HepG2 (cell line): ENCODE data around the gene MEGF6. TPM values are rescaled to one million over a fixed set of nuclear protein-coding genes. Genes with fewer than 3 reads are reported as not detected.

Experiments used
- ATRX ChIP-seq: sonication (generic); formaldehyde crosslinking; IDR thresholded peaks from 2 replicates; pipeline ENCODE4 v1.4.0; 2020; ENCODE audit warnings: missing genetic modification reagents, borderline replicate concordance
- ESRRA ChIP-seq: sonication (generic); formaldehyde crosslinking; IDR thresholded peaks from 2 replicates; pipeline ENCODE4 v1.5.1; 2020; ENCODE audit warnings: mild to moderate bottlenecking, low read depth, missing genetic modification reagents
- EZH2 ChIP-seq: conservative IDR thresholded peaks from 2 replicates; pipeline ENCODE4 v1.6.1; 2012; ENCODE audit warnings: mild to moderate bottlenecking, low read depth, low read length, moderate library complexity
- FOSL2 ChIP-seq: sonication (generic); formaldehyde crosslinking; IDR thresholded peaks from 2 replicates; pipeline ENCODE4 v1.4.0; 2020; ENCODE audit warnings: missing genetic modification reagents
- GABPB1 ChIP-seq: IDR thresholded peaks from 2 replicates; pipeline ENCODE4 v1.6.1; 2016; ENCODE audit warnings: mild to moderate bottlenecking, missing genetic modification reagents, moderate library complexity, missing compliant biosample characterization
- HDAC1 ChIP-seq: sonication (generic); formaldehyde crosslinking; IDR thresholded peaks from 2 replicates; pipeline ENCODE4 v1.5.1; 2020; ENCODE audit warnings: mild to moderate bottlenecking, missing genetic modification reagents
- HNF4G ChIP-seq, 2 experiments: sonication (generic) in 1 of 2; formaldehyde crosslinking in 1 of 2; IDR thresholded peaks; 2 replicates each; pipeline versions ENCODE4 v1.4.0 to v1.6.1; 2011 to 2020; ENCODE audit warnings: borderline replicate concordance in 2 of 2, low read depth in 2 of 2, mild to moderate bottlenecking in 2 of 2, low read length in 1 of 2, missing genetic modification reagents in 1 of 2, moderate library complexity in 1 of 2
- MIXL1 ChIP-seq: IDR thresholded peaks from 2 replicates; pipeline ENCODE4 v1.6.1; 2016
- POLR2AphosphoS2 ChIP-seq: IDR thresholded peaks from 2 replicates; pipeline ENCODE4 v1.6.1; 2011; ENCODE audit warnings: low read depth, low read length, improper control_type of control experiment
- RBAK ChIP-seq: sonication (generic); formaldehyde crosslinking; IDR thresholded peaks from 2 replicates; pipeline ENCODE4 v1.5.1; 2020; ENCODE audit warnings: mild to moderate bottlenecking, missing genetic modification reagents
- TAF1 ChIP-seq: sonication (generic); formaldehyde crosslinking; IDR thresholded peaks from 2 replicates; pipeline ENCODE4 v1.4.0; 2020; ENCODE audit warnings: missing genetic modification reagents
- TERF1 ChIP-seq: sonication (generic); formaldehyde crosslinking; IDR thresholded peaks from 2 replicates; pipeline ENCODE4 v1.8.0; 2022; ENCODE audit warnings: mild to moderate bottlenecking, missing genetic modification reagents, moderate library complexity
- THAP11 ChIP-seq: IDR thresholded peaks from 2 replicates; pipeline ENCODE4 v1.6.1; 2016; ENCODE audit warnings: missing biosample characterization, missing genetic modification reagents
- YY1 ChIP-seq: IDR thresholded peaks from 2 replicates; pipeline ENCODE4 v1.6.1; 2011; ENCODE audit warnings: low read length, low read depth, moderate library complexity, mild to moderate bottlenecking; ENCODE audit not compliant: insufficient read depth, insufficient replicate concordance
- ZBTB25 ChIP-seq: IDR thresholded peaks from 2 replicates; pipeline ENCODE4 v1.6.1; 2018; ENCODE audit warnings: missing genetic modification reagents
- ZHX1 ChIP-seq: sonication (generic); formaldehyde crosslinking; IDR thresholded peaks from 2 replicates; pipeline ENCODE4 v1.8.1; 2022; ENCODE audit warnings: low read depth, mild to moderate bottlenecking, missing genetic modification reagents
- ZIK1 ChIP-seq: sonication (generic); formaldehyde crosslinking; IDR thresholded peaks from 2 replicates; pipeline ENCODE4 v1.5.0; 2020; ENCODE audit warnings: mild to moderate bottlenecking, low read depth, missing genetic modification reagents, borderline replicate concordance
- ZNF234 ChIP-seq: sonication (generic); formaldehyde crosslinking; conservative IDR thresholded peaks from 2 replicates; pipeline ENCODE4 v1.5.1; 2020; ENCODE audit warnings: mild to moderate bottlenecking, missing genetic modification reagents
- ZNF382 ChIP-seq: sonication (generic); formaldehyde crosslinking; IDR thresholded peaks from 2 replicates; pipeline ENCODE4 v1.5.0; 2020; ENCODE audit warnings: missing genetic modification reagents, mild to moderate bottlenecking, borderline replicate concordance
- ZNF782 ChIP-seq: sonication (generic); formaldehyde crosslinking; IDR thresholded peaks from 2 replicates; pipeline ENCODE4 v1.4.0; 2020; ENCODE audit warnings: missing genetic modification reagents, mild to moderate bottlenecking, borderline replicate concordance
- ZNF83 ChIP-seq: sonication (generic); formaldehyde crosslinking; IDR thresholded peaks from 2 replicates; pipeline ENCODE4 v1.4.0; 2020; ENCODE audit warnings: missing genetic modification reagents, mild to moderate bottlenecking, borderline replicate concordance
- ZZZ3 ChIP-seq: sonication (generic); formaldehyde crosslinking; IDR thresholded peaks from 2 replicates; pipeline ENCODE4 v1.4.0; 2020; ENCODE audit warnings: missing genetic modification reagents, mild to moderate bottlenecking, borderline replicate concordance
- polyA plus RNA-seq, 8 experiments: library from polyadenylated mRNA; depleted of rRNA in 3 of 8; stranded (reverse) in 7 of 8; unstranded in 1 of 8; fragments of >200 nt; fragmentation: Illumina TruSeq in 4 of 8; extraction: Trizol in 4 of 8; gene quantifications; 2 replicates each; pipeline versions ENCODE4 v1.2.1 to v1.2.3, GENCODE V29; 2011 to 2016; ENCODE audit warnings: low read depth in 4 of 8, missing spikeins in 1 of 8, mixed read lengths in 1 of 8; ENCODE audit not compliant: insufficient read depth in 1 of 8
- total RNA-seq, 5 experiments: library from RNA; depleted of rRNA; stranded (reverse); fragments of >200 nt; fragmentation: Illumina TruSeq; extraction: Trizol; gene quantifications; 2 replicates each; pipeline ENCODE4 v1.2.3, GENCODE V29; 2016; ENCODE audit warnings: low read depth in 1 of 5

Gene MEGF6
- total and polyA plus RNA-seq, 2 of the 13 experiments (the other 11 are each of a cell fraction or from before 2014, with no cell fraction given): 1.9 TPM

GRCh38 chr1:3459940-3460671, 151.2 kb downstream of the MEGF6 start (continued):
- TF ChIP-seq ZBTB25 (CRISPR knock-in tag) (no peak; the same call in 1 of the 2 replicates), MIXL1 (CRISPR knock-in tag) (0 out of 2 replicates have a peak, but pooled peaks have one; percentile 19), ZNF382 (CRISPR knock-in tag) (no peak), RBAK (CRISPR knock-in tag) (no peak), FOSL2 (CRISPR knock-in tag) (peak; percentile 38), ATRX (no peak), TAF1 (peak; percentile 73), ZZZ3 (CRISPR knock-in tag) (peak; percentile 51; the same call in 1 of the 2 replicates), EZH2 (no peak), TERF1 (no peak), THAP11 (CRISPR knock-in tag) (peak; percentile 68), ESRRA (CRISPR knock-in tag) (peak; percentile 90), ZHX1 (CRISPR knock-in tag) (0 out of 2 replicates have a peak, but pooled peaks have one; percentile 8), ZIK1 (CRISPR knock-in tag) (peak; percentile 24; the same call in 1 of the 2 replicates), ZNF83 (CRISPR knock-in tag) (0 out of 2 replicates have a peak, but pooled peaks have one; percentile 10), ZNF782 (CRISPR knock-in tag) (peak; percentile 78), GABPB1 (CRISPR knock-in tag) (peak; percentile 17; the same call in 1 of the 2 replicates), HNF4G (IDR thresholded peaks at IDR 0.05; ENCODE audit: borderline replicate concordance, low read depth, low read length) (peak; percentile 83), HNF4G (CRISPR knock-in tag; IDR thresholded peaks at IDR 0.05; ENCODE audit: borderline replicate concordance, low read depth) (peak; percentile 52; the same call in 1 of the 2 replicates), HDAC1 (CRISPR knock-in tag) (no peak; the same call in 1 of the 2 replicates), YY1 (peak; percentile 47), POLR2AphosphoS2 (no peak), ZNF234 (CRISPR knock-in tag) (no peak)
